Stimulated activated CD8-positive, alpha-beta memory T cell treated with anti-CD3 and anti-CD28 coated beads, Interleukin-12 subunit alpha, Interleukin-12 subunit beta, amount 100 ng/mL, for 24 hours (primary cell): ENCODE measurements around the gene CYP2D6.
"Not testable (repeated sequence)": the region's sequence is repeated elsewhere in the genome, so short reads cannot be mapped to it uniquely, and the experiment has no call there.

Experiments used
- DNase-seq: peaks from one replicate; pipeline ENCODE4 v3.0.0-alpha.2; 2020; ENCODE audit errors: extremely low read depth

The CYP2D6 gene

GRCh38 chr22:42158456-42159132 lies 28.0 kb upstream of the CYP2D6 start:
- DNase-seq: no peak

DNA sequence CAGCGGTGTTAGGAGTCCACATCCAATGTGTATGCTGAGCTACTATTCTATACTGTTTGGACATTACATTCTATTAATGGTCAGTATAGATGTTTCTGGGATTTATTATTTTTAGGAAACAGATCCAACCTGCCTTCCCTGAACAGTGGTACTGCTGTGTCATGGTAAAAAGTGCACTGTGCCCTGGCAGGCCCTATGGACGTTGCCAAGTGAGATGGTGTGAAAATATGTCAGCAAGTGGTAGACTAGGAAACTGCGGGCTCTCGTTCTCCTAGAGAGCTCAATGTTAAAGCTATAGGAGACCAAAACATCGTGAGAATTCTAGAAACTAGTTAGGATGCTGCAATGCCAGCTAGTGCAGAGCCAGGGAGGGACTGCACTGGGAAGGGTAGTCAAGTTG lies 26.0 kb upstream of the CYP2D6 start:
- no peak for DNase-seq

GRCh38 chr22:42156121-42156520 lies 25.5 kb upstream of the CYP2D6 start:
- DNase-seq: no peak

- DNase-seq: no peak
Measured at GRCh38 chr22:42155053-42155543, 24.5 kb upstream of the CYP2D6 start.

DNA sequence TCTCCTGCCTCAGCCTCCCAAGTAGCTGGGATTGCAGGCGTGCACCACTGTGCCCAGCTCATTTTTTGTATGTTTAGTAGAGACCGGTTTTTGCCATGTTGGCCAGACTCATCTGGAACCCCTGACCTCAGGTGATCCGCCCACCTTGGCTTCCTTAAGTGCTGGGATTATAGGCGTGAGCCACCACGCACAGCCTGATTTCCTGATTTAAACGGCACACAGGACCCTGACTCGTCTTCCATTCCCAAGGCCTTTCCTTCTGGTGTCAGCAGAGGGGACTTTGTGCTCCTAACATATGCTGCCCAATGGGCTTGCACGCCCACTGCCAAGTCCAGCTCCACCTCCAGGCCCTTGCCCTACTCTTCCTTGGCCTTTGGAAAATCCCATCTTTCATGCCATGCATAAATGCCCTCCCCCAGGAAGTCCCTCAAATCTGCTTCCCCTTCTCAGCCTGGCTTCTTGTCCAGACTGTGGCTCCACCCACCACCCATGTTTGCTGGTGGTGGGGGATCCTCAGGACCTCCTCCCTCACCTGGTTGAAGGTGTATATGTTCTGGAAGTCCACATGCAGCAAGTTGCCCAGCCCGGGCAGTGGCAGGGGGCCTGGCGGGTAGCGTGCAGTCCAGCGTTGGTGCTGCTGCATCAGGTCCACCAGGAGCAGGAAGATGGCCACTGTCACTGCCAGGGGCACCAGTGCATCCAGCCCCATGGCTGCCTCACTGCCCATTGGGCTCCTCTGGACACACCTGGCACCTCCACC lies 23.9 kb upstream of the CYP2D6 start:
- no peak for DNase-seq

GRCh38 chr22:42152661-42153270 lies 22.2 kb upstream of the CYP2D6 start:
- DNase-seq: no peak

DNA sequence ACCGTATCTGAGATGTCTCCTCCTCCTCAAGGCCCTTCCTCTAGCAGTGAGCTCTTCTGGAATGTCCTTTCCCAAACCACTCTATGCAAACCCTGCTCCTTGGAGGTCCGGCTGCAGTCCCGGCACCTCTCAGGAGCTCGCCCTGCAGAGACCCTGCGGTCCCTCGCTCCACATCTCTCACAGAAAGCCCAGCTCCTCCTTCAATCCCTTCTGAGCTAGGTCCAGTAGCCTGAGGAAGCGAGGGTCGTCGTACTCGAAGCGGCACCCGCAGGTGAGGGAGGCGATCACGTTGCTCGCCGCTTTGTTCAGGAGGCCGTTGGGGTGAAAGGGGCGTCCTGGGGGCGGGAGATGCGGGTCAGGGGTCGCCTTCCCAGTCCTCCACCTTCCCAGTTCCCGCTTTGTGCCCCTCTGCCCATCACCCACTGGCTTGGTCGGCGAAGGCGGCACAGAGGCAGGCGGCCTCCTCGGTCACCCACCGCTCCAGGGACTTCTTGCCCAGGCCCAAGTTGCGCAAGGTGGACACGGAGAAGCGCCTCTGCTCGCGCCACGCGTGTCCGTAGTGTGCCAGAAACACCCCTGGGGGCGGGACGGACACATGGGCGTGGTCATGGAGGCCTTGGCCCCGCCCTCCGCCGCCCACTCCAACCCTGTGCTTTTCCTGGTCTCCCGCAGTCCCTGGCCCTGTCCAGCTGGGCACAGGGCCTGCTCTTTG lies 21.5 kb upstream of the CYP2D6 start:
- DNase-seq: no peak

- no peak for DNase-seq
Measured at GRCh38 chr22:42150727-42151590, 20.3 kb upstream of the CYP2D6 start.

GRCh38 chr22:42149798-42150197 lies 19.2 kb upstream of the CYP2D6 start:
- not testable (repeated sequence) for DNase-seq

- DNase-seq: no peak
Measured at GRCh38 chr22:42145175-42145574, 14.6 kb upstream of the CYP2D6 start.

DNA sequence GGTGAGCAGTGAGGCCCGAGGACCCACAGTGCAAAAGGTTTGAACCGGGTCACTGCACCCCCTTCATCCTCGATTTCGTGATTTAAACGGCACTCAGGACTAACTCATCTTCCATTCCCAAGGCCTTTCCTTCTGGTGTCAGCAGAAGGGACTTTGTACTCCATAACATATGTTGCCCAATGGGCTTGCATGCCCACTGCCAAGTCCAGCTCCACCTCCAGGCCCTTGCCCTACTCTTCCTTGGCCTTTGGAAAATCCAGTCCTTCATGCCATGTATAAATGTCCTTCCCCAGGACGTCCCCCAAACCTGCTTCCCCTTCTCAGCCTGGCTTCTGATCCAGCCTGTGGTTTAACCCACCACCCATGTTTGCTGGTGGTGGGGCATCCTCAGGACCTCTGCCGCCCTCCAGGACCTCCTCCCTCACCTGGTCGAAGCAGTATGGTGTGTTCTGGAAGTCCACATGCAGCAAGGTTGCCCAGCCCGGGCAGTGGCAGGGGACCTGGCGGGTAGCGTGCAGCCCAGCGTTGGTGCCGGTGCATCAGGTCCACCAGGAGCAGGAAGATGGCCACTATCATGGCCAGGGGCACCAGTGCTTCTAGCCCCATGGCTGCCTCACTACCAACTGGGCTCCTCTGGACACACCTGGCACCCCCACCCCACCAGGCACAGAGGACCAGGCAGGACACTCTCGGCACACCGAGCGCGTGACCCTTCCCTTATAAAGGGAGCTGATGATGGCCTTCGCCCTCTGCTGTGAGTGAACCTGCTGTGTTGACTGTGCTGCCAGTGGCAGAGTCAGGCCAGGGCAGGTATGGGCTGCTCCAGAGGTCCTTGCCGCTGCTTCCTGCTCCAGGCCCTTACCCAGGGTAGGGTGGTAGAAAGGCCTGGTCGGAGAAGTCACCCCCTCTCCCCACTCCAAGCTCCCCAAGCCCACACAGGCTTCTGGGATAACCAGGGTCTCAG lies 13.5 kb upstream of the CYP2D6 start:
- DNase-seq: not testable (repeated sequence)

DNA sequence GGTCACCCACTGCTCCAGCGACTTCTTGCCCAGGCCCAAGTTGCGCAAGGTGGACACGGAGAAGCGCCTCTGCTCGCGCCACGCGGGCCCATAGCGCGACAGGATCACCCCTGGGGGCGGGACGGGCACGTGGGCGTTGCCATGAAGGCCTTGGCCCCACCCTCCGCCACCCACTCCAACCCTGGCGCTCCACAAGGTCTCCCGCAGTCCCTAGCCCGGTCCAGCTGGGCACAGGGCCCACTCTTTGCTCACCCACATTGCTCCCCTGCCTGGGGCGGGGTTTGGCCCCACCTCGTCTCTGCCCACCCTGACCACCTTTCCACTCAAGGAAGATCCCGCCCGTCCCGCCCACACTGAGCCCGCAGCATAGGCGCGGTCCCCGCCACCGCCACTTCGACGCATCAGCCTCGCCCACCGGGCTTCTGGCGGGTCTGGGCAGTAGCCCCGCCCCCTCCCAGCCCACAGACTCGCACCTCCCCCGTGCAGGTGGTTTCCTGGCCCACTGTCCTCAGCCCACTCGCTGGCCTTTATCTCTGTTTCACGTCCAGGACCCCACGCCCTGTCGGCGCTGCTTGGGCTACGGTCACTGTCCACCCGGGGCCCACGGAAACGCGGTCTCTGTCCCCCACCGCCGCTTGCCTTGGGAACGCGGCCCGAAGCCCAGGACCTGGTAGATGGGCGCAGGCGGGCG lies 12.3 kb upstream of the CYP2D6 start:
- DNase-seq: no peak

- DNase-seq: not testable (repeated sequence)
Measured at GRCh38 chr22:42141307-42142057, 10.9 kb upstream of the CYP2D6 start.

GRCh38 chr22:42140153-42140552 lies 9.5 kb upstream of the CYP2D6 start:
- not testable (repeated sequence) for DNase-seq

- not testable (repeated sequence) for DNase-seq
Measured at GRCh38 chr22:42139508-42139907, 8.9 kb upstream of the CYP2D6 start.

DNA sequence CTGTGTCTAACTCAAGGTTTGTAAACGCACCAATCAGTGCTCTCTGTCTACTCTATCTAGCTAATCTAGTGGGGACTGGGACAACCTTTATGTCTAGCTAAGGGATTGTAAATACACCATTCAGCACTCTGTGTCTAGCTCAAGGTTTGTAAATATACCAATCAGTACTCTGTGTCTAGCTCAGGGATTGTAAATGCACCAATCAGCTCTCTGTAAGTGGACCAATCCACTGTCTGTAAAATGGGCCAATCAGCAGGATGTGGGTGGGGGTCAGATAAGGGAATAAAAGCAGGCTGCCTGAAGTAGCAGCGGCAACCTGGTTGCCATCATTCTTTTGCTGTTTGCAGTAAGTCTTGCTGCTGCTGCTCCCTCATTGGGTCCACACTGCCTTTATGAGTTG lies 8.4 kb upstream of the CYP2D6 start:
- no peak for DNase-seq

- DNase-seq: no peak
Measured at GRCh38 chr22:42138122-42138770, 7.6 kb upstream of the CYP2D6 start.

GRCh38 chr22:42135688-42136087 lies 5.1 kb upstream of the CYP2D6 start:
- not testable (repeated sequence) for DNase-seq
